ENCODE results near the gene SPDL1.

The SPDL1 gene, protein sequence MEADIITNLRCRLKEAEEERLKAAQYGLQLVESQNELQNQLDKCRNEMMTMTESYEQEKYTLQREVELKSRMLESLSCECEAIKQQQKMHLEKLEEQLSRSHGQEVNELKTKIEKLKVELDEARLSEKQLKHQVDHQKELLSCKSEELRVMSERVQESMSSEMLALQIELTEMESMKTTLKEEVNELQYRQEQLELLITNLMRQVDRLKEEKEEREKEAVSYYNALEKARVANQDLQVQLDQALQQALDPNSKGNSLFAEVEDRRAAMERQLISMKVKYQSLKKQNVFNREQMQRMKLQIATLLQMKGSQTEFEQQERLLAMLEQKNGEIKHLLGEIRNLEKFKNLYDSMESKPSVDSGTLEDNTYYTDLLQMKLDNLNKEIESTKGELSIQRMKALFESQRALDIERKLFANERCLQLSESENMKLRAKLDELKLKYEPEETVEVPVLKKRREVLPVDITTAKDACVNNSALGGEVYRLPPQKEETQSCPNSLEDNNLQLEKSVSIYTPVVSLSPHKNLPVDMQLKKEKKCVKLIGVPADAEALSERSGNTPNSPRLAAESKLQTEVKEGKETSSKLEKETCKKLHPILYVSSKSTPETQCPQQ

DNA sequence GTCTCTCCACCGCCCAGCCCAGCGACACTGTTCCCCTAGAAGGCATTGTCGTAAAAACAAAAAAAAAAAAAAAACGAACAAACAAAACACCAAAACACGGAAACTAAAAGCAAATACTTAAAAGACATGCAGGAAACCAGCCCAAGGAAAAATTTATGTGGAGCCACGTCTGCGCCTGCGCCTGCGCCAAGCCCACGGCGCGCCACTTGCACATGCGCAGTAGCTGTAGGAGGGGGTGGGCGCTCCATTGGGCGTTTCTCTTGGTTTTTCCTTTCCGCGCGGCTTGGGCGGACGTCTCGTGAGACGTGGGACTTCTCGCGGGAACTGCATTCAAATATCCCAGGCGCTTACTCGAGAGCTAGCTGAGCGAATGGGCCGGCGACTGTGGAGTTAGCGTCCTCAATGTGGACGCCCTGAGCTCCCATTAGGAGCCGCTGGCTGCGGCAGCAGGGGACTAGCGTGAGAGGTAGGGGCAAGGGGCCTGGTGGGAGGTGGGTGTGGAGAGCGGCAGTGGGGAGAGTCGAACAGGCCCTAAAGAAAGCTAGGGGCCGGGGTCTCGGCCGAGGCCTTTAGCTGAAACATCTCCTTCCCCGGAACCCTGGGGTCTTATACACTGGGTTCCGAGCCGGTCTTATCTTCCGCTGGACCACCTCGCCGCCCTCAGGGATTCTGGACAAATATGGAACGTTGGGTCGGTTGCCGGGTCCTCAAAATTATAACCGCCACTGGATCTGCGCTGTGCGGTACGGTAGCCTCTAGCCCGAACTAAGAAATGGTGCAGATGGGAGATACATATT lies at the start of gene SPDL1:
SPDL1 (plus strand) TSS at position 350 of the 797 bp plus-strand sequence. CDS start 4,644 bp downstream, outside the sequence.
- peak; percentile 87 for DNase-seq (ENCODE audit: low read depth)

DNA sequence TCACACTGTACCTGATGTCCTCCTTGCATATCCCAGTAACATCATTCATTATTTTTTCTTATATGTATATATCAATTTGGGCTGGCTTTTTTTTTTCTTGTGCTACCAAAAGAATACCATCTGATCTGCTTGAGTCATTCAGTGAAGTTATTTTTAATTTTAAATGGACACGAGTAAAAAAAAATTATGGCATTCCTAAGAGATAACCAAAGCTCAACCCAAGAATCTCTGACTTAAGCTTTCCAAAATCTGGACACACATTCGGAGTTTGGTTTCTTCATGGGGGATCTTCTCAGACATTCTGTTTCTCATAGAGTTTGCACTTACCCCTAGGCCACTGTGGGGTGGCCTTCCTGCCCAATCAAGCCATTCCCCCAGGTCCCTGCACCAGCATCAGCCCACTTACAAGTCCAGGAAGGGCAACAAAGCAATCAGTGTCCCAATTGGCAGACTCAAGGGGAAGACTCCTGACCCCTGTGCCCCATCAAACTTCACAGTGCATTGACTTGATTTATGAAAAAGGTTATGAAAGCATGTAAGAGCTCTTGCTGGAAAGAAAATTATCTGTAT lies 49.2 kb upstream of the SPDL1 start:
- no peak for DNase-seq (ENCODE audit: low read depth)

DNA sequence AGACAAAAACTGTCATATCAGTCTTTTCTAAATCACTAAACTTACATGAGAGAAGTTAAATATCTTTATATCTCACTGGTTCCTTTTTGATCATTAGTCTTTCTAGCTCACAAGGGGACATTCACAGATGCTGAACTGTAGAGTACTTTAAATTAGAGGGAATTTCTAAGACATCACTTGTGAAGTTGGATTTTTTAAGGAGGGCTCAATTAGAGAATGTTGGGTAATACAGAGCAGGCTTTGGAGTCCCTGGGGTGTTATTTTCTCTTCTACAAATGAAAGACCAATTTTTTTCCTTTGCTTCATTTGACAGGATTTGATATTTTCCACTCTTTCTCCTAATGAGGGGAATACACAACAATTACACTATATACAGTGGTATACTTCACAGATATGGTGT lies 48.6 kb upstream of the SPDL1 start:
- no peak for DNase-seq (ENCODE audit: low read depth)

DNA sequence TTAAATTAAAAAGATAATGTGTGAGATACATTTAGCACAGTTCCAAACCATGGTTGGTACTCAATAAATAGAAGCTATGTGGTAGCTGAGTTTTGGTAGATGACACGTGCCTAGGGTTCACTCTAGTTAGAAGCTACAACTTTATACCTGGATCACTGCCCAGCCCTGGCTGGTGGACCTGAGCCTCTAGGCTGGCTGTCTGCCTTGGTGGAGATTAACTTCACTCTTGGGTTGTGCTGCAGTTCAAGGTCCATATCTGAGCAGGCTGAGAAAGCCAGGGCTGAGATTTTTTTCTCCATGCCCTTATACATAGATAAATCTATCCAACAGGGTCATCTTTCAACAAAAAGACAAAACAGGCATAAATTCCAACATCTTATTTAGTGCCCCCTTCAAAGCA lies 44.6 kb upstream of the SPDL1 start:
- DNase-seq (ENCODE audit: low read depth): no peak

DNA sequence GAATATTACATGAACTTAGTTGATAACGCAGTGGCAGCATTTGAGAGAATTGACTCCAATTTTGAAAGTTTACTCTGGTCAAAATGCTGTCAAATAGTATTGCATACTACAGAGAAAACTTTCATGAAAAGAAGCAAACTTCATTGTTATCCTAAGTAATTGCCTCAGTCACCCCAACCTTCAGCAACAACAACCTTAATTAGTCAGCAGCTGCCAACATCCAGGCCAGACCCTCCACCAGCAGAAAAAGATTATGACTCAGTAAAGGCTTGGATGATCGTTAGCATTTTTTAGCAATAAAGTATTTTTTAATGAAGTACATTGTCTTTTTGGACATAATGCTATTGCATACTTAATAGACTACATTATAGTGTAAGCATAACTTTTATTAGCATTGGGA lies 40.8 kb upstream of the SPDL1 start:
- DNase-seq (ENCODE audit: low read depth): no peak

DNA sequence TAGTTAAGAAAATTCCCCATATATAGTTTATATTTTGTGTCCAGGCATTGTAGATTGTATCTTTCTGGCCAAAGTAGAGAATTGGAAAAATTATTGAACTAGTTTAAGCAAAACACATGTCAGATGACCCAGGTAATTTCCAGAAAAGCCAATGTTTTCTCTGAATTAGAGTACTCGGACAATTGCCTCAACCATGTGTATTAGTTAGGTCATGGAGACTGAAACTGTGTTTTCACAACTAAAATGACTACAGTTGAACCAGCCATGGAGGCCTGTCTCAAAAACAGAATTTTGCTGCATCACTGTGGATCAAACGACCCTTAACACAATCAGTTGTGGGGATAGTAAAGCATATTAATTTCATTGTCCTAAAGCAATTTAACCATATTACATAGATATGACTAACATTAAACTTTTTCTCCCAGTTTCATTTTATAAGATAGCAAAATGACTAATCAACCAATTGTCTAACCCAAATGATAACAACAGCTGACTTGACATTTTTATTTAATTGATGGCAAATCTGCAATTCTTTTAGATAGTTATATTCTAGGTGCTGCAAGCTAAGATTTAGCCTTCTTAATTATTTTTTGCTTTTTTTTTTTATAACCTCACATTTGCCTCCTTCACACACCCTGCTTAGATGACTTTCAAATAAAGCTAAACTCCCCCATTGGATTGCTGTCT lies 39.2 kb upstream of the SPDL1 start:
- DNase-seq (ENCODE audit: low read depth): no peak

DNA sequence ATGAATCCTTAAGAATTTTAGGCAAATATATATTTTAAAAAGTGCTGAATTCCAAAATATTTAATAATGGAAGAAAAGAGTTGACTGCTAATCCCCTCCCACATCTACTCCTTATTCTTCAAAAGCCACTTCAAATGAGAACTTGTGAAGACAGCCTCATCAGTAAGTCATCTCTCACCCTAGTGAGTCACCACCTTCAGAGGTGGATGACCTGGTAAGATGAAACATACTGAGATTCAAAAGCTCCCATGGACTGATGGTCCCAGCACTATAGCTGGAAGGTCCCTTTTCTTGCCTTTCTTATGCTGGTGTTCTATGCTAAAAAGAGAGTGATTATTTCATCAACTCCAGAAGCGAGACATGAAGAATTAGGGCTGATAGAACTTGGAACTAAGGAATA lies 37.8 kb upstream of the SPDL1 start:
- DNase-seq (ENCODE audit: low read depth): no peak

DNA sequence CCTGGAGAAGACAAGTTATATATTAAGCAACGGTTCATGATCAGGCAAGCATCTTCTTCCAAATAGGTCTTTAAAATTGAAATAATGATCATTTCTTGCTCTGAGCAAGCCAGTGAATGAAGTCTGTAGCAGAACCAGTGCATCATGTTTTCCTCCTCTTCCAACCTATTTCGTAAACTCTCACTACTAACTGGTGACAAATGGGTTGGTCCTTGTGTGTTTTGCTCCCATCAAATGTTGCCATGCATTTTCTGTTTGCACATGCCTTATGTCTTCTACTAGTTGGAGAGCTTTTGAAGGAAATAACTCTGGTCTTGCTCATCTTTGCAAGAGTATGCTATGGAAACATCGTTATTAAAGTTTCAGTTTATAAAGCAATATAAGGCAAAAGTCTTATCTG lies 37.2 kb upstream of the SPDL1 start:
- no peak for DNase-seq (ENCODE audit: low read depth)

DNA sequence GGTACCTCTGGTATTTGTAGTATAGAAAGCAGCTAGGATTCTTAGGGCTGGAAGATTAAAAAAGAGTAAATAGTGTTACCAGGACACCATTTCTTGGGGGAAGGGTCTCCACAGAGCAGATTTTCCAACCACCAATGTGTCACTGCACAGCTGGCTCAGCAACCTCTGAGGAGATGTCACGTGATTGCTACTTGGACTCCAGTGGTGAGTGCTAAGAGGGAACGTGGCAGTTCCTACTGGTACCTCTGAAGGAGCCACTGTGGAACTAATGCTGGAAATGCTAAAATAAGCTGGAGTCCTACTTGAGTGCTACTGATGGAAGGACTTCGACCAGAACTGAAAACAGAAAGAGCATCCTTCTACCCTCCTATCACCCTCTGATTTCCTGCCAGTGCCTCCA lies 36.1 kb upstream of the SPDL1 start:
- no peak for DNase-seq (ENCODE audit: low read depth)

DNA sequence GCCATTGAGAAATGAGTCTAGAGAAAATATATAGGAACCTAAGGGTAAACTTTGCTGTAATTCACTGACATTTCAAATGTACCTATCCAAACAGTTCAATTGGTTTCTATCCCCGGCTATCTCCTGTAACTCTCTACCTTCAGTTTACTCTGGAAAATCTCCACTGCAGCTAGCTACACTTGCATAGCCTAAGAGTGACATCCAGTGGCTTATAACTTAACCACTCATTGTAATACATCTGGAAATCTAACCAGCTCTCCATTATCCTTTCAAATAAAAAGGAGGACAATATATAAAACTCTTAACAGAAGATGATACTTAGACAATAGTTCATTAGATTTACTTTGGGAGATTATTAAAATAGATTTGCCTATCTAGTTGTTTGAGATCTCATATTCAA lies 35.3 kb upstream of the SPDL1 start:
- DNase-seq (ENCODE audit: low read depth): no peak

DNA sequence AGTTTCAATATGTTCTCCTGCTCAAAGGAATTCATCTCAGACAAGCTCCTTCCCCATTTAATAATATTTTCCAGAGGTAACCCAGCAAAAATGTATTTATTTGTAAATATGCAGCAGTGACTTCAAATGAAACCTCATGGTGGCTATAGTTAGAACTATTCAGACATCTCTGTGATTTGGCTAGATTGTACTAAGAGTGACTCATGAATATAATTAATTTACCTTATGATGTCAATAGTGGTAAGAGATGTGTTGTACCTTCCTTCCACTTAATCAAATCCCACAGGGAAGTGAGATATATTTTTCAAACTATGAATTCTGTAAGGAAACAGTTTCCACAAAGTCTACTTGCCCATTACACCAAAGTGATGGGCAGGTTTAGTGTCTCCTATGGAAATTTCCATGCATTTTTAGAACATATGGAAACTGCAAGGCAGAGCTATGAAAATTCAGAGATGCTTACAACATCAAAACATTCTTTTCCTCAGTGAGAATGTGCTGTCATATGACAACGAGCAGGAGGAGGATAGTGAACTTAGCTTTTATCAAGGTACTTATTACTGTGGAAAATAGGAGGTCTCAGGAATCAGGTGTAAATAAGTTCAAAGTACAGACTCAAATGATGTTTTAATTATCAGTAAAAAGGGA lies 34.0 kb upstream of the SPDL1 start:
- DNase-seq (ENCODE audit: low read depth): no peak

DNA sequence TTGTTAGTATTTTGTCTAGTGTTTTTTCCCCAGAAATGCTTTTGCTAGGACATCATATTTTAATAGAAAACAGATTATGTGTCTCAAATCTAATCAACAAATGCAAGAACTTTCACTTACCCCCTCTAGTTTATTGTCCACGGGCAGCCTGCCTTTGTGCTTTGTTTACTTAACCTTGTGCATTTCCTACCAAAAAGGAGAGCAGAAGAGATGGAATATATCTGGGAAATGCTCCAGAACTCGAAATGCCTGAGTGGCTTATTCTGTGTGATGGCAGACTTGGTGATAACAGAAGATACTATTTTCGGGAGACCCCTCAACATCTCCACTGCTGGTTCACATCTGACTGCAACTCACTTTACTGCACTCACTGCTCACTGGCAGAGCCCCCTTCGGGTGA lies 33.3 kb upstream of the SPDL1 start:
- no peak for DNase-seq (ENCODE audit: low read depth)

DNA sequence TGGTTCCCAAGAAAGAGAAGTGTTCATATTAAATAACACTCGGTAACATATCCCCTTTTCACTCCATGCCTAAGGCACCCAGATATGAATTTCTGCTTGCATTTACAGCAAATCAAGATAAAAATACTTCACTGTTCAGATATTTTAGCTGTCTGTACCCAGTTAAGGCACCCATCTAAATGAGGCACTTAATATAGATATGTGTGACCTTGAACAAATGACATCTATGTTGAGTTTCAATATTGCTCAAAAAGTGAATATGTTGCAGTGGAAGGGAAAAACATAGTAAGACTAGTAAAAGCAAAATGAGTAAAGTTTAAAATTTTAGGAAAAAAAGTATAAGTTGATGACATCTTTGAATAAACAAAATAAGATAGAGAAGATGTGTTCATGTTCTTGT lies 32.4 kb upstream of the SPDL1 start:
- DNase-seq (ENCODE audit: low read depth): no peak

DNA sequence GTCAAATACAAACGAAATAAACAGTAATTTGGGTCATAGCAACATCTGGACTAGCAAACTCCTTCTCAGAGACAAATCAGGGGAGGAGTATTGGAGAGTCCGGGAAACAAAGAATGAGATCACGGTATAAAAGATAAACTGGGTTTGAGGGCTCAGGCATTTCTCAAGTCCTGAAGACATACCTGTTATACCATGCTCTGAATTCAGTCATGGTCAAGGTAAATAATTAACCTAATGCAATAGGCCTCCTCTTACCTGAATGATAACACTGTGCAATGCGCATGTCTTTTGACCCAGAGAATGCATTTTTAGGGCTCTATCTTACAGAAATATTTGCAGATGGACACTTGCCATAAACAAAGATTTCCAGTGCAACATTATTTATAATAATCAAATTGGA lies 31.9 kb upstream of the SPDL1 start:
- no peak for DNase-seq (ENCODE audit: low read depth)

DNA sequence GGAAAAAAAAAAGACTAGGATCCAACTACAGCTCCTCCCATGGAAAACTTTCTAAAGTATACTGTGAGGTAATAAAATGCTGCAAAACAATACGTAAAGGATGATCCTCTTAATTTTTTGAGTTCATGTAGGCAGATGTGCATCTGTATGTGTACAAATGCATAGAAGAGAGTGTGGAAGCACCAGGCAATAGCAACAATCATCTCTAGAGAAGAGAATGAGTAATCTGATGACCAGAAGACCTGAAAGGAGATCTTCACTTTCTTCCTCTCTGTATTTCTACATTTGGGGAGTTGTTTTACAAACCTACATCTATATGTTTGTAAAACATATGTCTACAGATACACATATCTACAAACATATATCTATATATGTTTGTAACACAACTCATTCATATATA lies 29.3 kb upstream of the SPDL1 start:
- no peak for DNase-seq (ENCODE audit: low read depth)

DNA sequence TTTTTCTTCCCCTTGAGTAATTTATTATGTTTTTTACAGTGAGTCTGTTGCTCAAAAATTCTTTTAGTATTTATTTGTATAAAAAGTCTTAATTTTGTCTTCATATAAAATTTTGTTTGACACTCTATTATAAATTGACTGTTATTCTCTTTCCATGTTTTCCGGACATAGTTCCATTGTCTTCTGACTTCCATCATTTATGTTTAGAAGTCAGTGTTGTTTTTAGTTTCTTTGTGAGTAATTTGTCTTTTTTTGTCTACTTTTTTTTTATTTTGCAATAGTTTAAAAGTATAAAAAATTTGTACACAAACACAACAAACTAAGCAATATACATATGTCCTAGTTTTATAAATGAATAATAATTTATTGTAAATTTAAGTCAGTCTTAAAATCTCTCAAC lies 25.7 kb upstream of the SPDL1 start:
- DNase-seq (ENCODE audit: low read depth): no peak

DNA sequence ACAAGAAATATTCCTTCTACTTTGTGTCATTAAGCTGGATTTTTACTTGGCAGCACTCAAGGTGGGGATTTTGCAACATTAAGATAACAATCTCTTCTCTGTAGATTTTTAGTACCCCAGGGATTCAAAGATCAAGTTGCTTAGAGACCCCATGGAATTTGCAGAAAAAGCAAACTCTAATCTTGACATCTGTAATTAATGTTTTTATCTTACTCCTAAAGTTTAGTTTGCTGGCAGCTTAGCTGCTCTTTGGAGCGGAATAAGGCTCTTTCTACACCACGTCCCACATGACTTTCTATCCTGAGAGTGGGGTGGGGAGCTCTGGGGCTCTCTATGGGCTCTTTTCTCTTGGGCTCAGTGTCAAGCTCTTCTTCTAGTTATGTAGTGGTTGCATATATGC lies 21.7 kb upstream of the SPDL1 start:
- DNase-seq (ENCODE audit: low read depth): no peak

DNA sequence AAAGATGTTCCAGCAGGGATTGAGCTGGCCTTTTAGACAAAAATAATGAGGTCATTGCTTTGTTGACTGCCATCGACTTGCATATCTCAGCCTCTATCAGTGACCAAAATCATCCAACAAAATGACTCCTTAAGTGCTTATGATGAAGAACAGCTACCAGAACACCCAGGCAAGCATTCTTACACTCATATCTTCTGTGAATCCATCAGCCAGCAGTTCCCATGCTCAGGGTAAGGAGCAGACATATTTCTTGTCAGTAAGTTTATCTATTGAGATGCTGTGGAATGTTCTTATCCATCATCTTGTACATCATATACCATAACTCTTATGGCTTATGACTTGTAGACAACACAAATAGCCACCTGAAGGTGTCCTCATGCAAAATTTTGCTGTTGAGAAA lies 20.2 kb upstream of the SPDL1 start:
- DNase-seq (ENCODE audit: low read depth): no peak

DNA sequence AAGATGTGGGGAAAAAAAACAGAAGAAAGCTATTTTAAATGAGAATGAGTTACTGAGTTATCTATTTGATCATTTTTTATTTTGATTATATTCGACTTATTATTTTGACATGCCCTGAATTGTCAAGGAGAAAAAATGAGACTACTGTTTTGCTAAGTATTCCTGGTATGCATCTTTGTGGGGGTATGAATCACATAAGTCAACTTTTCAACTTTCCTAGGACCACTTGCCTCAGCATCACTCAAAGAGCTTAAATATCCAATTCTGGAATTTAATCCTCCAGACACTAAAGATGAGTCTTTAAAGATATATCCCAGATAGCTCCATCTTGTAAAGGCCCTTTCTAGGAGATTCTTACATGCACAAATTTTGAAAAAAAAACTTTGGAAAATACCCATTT lies 17.4 kb upstream of the SPDL1 start:
- DNase-seq (ENCODE audit: low read depth): no peak

DNA sequence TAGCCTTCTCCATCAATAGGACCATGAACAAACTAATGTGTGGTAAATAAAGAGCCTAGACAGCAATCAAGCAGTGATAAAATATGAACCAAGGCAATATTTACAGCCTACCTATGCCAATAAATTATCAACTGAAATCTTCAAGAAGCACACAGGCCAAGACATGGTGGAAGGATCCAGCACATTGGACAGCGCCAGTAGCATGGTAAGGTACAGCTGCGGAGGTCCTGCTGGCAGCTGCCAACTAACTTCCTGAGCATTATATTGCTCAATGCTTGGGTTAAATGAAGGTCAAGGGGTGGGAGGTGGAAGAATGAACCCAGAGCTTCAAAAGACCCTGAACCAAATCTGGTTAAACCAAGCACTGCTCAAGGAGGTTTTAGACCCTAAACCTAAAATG lies 16.5 kb upstream of the SPDL1 start:
- no peak for DNase-seq (ENCODE audit: low read depth)

DNA sequence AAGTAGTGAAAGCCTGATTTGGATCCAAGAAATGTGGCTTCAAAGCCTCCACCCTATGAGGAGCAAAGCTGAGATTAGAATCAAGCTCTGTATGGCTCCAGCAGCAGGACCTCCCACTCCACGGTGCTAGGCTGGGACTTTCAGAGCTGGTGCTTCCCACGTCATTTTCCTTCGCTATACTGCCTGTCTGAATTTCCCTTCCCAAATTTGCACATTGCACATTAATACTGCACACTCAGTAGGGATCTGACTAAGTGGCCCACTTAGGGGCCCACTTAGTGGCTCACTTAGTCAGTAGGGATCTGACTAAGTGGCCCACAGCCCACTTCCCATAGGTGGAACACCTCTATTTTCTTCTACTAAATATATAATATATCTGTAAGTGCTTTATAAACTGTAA lies 14.1 kb upstream of the SPDL1 start:
- no peak for DNase-seq (ENCODE audit: low read depth)

DNA sequence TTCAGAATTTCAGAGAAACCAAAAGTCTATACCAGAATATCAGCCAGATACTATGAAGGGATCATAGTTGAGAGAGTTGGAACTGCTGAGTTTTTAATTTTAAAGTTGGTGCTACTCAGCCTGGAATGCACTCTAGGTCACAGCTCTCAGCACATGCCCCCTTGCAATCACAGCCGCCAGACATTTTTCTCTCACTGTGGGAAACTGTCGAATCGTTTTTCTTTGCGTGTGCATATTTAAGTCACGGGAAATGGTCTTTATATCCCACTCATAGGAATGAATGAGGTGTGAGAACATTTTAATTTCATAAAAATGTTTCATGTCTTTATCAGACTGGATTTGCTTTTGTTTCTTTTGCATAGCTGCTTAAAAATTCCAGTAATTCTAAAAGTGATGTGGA lies 12.2 kb upstream of the SPDL1 start:
- no peak for DNase-seq (ENCODE audit: low read depth)
